Measurements from ENCODE around the gene VSIG10.
"Not testable (repeated sequence)": the region's sequence is repeated elsewhere in the genome, so short reads cannot be mapped to it uniquely, and the experiment has no call there.

Gene VSIG10

DNA sequence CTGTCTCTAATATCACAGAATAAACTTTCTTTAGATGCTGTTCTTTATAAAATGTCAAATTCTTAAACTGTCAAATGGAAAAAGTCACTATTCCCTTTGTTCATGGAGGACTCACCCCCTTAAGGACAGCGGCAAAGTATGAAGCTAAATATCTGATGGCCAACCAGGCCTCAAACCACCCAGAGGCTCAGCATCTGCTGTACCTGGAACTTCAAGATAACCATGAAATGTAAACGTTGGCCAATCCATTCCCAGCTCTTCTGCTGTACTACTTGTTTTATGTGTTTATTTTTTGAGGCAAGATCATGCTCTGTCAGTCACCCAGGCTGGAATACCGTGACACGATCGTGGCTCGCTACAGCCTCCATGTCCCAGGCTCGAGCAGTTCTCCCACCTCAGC, 71.6 kb downstream of the VSIG10 start:
- no peak for DNase-seq

DNA sequence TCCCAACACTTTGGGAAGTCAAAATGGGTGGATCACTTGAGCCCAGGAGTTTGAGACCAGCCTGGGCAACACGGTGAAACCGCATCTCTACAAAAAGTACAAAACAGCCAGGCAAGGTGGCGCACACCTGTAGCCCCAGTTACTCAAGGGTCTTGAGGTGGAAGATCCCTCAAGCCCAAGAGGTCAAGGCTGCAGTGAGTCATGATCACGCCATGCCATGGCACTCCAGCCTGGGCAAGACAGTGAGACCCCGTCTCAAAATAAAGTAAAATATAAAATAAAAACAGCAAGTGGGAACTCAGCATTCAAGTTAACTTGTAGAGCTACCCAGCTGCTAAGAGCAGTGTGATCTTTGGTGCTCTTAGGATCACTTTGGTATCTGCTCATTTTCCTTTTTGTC, 74.6 kb downstream of the VSIG10 start:
- DNase-seq, result no peak

DNA sequence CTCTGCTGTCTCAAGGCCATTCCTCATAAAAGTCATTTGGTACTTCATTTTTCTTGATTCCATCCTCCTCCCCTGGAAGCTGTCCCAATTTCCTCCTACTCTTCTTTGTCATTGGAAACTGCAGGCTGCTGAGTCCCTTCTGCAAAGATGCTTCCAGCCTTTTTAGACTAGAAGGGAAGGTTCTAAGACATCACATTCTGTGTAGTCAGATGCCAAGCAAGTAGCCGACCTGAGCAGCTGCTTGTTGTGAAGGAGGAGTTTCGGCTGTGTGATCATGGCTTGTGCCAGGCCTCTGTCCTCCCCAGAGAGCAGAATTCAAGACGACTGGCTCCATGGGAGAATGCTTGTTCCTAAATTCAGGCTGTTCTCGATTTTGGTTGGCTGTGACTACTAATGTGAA, 78.6 kb downstream of the VSIG10 start:
- DNase-seq, result no peak

GRCh38 chr12:118023301-118023860, 80.4 kb downstream of the VSIG10 start:
- no peak for DNase-seq

- DNase-seq, result no peak
Measured at GRCh38 chr12:118022728-118023109, 81.1 kb downstream of the VSIG10 start.

- not testable (repeated sequence) for DNase-seq
Measured at GRCh38 chr12:118022097-118022727, 81.6 kb downstream of the VSIG10 start.

- no peak for DNase-seq
Measured at GRCh38 chr12:118020036-118020435, 83.8 kb downstream of the VSIG10 start.

DNA sequence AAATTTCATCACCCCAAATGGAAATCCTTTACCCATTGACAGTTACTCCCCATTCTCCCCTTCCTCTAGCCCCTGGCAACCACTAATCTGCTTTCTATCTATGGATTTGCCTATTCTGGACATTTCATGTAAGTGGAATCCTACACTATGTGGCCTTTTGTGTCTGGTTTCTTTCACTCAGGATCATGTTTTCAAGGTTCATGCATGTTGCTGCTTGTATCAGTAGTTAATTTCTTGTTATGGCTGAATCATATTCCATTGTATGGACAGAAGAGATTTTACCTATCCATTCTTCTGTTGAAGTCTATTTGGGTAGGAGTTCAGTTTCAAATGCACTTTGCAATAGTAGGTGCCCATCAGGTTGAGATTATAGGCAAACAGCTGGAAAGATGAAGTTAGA, 85.9 kb downstream of the VSIG10 start:
- no peak for DNase-seq

- DNase-seq, result peak; percentile 97
Measured at GRCh38 chr12:118016424-118017264, 87.2 kb downstream of the VSIG10 start, which contains the start of gene RFC5. TSS of gene RFC5 (plus strand) at chr12:118016703. CDS start at chr12:118016828, 125 bp downstream.

- no peak for DNase-seq
Measured at GRCh38 chr12:118015944-118016343, 87.9 kb downstream of the VSIG10 start.

DNA sequence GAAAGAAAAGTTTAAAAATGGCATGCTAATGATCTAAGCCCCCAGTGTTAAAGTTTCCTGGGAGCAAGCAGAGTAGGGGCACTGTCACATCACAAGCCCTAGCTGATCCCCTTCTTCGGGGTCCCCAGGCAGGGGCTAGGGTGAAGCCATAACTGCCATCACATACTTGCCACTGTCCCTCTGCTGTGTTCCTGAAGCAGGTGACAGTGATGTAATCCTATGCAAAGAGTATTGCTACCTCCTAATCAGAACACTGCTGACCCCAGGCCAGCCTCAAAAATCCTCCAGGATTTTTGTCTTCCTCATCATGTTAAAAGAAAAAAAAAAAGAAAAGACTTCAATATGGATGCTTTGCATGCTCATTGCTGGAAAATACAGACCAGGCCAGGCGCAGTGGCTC, 88.5 kb downstream of the VSIG10 start:
- DNase-seq, result no peak

All from amniotic stem cell (primary cell).